Measurements from ENCODE around the gene SPEF2.
"Not testable (repeated sequence)": the region's sequence is repeated elsewhere in the genome, so short reads cannot be mapped to it uniquely, and the experiment has no call there.

Gene SPEF2

DNA sequence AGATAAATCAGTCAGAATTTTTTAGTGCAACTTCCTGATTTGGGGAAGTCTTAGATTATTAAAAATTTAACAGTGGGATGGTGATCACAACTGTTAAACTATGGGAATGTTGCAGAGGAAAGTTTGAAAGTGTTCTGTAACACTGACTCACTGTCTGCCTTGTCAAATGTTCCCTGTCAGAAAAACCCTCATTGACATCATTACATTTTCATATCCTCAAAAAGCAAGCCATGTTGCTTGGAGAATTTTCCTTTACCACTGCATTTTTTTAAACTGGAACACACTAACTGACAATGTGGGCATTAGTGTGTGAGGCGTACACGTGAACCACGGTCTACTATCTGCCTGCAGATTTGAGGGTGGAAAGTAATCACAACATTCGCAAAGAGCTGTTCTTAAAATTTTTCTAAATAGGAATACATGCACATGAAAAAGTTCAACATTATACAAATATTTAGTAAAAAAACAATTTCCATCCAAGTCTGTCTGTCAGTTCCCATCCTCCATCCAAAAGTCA, 210.5 kb downstream of the SPEF2 start:
- FAIRE-seq: no peak

DNA sequence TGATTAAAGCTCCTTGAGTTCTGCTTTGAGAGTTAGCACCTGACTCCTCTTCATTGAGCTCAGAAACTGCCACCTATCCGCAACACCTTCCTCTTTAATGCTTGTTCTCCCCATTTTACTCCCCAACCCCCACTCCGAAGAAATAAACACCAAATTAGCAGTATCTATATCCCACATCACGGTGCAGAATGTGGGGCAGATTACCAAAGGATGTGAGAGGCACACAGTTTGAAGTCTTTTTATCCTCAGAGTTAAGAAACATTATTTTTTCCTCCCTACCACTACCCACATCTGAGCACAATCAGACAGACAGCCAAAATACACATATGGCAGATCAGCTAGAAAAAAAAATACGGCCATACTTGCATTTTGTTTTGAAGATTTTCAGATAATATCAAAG, 212.9 kb downstream of the SPEF2 start:
- FAIRE-seq: peak; percentile 89

DNA sequence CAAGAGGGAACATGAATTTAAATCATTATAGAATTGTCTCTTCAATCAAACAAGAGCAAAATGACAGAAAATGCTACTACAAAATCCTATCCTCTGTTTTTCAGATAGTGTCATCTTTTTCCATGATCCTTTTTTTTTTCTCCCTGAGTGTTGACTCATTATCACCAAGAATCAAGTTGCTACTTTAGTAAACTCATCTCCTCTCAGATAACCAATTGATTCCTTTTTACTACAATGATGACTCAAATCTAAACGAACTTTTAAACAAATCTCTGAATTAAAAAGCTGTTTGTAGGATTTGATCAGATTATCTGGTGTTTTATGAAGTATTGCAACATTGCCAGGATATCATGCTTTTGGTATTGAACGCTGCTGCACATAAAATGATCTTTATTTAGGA, 215.1 kb downstream of the SPEF2 start:
- peak; percentile 64 for FAIRE-seq

DNA sequence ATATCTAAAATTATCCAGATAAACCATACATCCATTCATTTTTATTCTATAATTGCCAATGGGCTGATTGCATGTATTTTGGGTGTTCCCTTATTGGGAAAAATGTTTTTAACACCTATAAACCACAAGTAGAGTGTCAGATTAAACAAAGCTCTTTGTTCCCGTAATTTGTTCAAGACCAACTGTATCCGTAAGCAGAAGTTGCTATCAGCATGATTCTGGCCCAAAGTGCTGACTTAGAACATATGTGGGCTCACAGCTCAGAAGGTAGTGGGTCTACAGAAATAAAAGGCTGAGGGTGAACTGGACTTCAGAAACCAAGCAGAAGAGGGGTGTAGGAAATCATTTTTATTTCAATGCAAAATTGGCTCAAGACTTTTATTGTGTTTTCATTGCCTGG, 215.6 kb downstream of the SPEF2 start:
- FAIRE-seq: no peak

DNA sequence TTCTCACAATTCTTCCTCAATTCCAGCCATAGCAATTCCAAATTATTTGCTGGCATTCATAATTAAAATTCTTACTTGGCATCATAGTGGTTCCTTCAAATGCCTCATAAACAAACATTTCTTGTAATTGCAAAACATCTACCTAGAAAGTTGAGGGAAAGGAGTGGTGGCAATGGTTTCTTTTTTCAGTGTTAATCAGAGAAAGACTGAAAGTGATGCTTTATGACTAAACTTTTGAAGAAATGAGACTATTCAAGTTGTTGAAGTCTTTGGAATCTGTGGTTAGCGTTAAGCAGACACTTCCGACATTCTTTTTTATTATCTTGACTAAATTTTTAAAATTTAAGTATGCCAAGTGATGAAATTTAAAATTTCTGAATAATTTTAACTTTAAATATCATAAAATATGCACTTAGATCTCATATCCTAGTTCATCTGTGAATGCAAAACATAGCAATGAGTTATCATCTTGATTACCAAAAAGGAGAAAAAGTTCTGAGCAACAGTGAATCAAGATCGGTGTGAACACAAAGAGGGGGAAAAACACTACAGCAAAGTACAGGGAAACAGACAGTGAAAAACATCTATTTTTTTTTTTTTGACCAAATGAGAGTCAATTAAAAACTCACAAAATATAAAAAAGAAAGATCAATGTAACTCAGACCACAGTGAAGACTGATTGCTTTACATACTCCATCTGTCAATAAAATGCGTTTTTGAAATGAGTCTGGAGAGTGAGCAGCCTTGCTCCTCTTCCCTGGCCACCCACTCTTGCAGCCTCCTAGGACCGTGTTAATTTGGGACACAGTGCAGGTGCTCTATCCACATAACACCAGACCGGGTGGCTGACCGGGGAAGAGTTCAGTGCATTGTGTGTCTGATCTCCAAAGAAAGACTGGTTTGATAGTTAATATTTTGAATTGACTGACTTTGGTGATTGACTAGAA, 218.4 kb downstream of the SPEF2 start:
- FAIRE-seq: no peak

DNA sequence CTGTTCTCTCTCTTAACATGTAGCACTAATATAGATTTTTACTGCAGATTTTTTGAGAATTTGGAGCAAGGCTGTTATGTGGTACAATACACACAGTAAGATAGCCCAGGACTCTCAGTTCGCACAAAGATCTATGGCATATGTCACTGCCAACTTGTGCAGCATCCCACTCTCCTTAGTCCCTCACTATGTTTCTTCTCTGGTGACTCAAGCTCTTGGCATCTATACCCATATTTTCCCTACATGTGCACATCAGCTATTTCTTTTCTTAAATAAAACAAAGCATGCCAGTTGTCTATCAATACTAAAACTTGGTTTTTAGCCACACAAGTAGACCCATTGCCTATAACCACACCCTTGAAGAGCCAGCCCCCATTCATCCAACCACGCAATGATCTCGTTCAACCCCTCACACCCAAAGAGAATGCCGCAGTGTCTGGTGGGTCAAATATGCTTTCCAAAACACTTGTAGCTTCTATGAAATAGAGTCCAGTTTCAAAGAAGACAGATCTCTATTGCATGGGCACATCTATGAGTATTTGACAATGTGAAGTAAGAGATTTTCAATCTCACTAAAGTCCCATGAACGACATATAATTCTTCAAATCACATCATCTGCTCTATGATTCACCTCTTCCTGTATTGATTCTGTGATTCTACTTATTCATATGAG, 220.8 kb downstream of the SPEF2 start:
- FAIRE-seq: no peak

DNA sequence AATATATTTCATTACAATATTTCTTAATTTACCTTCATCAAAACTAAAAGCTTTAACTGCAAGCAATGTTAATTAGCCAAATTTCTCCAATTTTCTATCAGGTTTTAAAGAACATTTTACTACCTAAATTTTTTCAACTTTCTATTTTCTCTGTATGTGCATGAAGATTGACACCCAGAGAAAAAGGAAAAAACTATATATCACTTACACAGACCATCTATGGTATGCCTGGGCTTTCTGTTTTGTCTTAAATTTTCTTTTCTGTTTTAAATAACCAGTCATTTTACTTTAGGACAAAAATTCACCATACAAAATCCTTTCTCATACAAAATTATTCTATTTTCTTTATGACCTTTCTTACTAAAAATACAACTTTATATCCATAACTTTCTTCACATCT, 225.2 kb downstream of the SPEF2 start:
- no peak for FAIRE-seq

DNA sequence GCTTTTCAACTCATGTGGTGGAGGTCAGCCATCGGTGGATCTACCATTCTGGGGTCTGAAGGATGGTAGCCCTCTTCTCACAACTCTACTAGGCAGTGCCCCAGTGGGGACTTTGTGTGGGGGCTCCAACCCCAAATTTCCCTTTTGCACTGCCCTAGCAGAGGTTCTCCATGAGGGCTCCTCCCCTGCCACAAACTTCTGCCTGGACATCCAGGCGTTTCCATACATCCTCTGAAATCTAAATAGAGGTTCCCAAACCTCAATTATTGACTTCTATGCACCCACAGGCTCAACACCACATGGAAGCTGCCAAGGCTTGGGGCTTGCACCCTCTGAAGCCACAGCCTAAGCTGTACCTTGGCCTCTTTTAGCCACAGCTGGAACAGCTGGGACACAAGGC, 227.8 kb downstream of the SPEF2 start:
- not testable (repeated sequence) for FAIRE-seq

DNA sequence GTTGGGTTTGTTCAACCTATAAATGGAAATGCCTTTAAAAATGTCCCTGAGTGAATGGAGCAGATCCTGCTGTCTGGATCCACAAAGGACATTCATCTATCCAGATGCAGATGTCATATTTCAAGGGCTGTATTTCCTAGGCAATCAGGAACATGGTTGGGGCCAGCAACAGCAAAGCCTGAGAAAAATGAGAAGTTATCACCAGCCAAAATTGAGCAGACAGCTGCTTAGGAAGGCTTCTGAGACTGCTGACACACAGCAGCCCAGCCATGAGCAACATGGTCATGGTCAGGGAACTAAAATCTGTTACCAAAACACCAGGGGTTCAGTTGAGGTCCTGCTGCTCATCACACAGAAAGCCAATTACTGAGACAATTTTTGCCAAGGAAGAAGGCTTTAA, 229.8 kb downstream of the SPEF2 start:
- no peak for FAIRE-seq

DNA sequence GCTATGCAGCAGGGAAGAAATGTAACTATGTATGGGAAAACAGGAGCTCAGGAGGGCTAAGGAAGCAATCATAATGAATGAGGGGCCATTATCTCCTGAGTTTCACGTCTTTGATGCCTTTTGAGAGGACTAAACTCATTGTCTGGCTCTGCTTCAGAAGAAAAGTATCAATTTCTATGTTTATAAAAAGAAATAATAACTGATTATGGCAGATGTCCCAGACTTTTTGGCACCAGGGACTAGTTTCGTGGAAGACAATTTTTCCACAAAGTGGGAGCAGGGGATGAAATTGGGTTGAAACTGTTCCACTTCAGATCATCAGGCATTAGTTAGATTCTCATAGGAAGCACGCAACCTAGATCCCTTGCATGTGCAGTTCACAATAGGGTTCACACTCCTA, 230.3 kb downstream of the SPEF2 start:
- no peak for FAIRE-seq

DNA sequence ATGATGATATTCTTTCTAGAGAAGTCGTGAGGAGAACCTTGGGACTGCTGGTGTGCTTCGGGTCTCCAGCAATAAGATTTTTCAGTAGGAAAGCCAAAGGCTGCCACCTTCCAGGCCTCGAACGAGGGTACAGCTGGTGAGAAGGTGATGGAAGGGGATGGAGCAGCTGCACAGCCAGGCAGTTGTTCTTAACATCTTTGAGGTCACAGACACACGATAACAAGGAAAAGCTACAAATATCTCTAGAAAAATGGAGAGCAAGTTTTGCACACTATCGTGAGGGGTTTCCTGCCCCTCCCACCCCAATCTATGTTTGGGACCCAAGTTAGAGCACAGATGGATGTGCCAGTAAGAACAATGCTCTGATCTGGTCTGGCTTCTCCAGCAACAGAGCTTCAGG, 232.2 kb downstream of the SPEF2 start:
- no peak for FAIRE-seq

DNA sequence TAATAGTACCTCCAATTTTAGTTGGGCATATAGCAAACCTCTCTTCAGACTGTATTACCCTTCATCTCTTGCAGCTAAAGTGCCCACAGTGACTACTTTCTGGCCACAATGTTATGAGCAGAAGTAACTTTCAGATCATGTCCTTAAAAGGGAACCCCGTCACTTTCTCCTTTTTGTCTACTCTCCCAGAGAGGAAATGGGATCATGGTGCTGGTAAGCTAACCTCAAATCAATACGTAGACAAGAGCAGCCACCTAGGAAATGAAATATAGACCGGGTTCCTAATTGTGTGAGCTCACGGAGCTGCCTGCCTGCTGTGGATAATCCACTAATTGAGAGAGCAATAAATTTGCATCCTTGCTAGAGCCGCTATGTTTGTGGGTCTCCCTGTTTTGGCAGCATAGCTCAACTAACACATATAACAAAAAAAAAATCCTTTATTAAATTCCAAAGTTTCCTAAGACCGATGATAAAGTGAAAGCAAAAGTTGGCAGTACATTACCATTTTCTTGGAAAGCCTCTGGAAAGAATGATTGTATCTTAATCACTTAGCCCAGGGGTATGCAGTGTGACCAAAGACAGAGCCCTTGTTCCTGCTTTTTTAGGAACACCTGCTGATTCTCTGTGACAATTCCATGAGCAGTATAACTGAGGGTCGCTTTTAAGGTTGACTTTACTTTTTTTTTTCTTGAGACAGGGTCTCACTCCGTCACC, 233.5 kb downstream of the SPEF2 start:
- FAIRE-seq: no peak

DNA sequence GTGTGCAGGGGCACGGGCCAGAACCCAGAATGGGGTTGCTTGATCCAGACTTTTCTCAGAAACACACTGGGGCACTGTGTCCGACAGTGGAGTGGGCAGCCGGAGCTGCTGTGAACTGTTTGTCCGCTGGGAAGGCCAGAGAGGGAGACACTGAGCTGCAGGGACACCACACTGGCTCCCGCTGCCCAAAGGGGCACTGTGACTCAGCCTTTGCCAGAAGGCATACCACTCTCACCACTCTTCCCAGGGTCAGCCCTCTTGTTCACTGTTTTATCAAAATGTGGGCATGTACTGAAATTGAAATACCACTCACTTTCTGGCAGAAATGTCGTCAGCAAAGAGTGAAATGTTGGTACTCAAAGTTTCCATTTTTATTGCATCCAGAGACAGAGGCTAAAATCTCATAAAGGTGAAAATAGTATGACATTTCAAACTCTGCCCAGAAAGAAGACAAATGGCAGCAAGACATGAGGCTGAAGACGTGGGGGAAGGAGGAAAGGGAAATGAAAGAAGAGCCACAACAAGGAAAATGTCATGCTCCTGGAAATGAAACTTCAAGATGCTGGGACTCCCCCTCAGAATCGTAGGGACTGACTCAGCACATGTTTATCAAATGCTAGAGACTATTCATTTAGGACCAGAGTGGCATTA, 234.5 kb downstream of the SPEF2 start:
- no peak for FAIRE-seq

DNA sequence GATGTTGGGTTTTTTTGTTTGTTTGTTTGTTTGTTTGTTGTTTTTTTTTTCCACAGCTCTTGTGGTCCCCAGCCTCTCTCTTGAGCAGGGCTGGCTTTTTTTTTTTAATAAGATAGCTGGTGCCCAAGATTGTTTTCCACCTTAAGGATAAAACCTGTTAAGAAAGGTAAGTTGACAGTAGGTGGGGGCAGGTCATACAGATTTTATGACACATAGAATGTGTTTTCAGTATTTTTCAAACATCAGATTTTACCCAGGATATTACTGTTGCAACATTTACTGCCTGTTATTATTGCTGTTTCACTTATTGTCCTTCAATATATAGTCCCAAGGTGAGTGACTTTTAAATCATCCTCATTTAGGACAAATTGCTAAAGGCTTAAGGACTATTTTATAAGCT, 235.1 kb downstream of the SPEF2 start:
- FAIRE-seq: no peak

DNA sequence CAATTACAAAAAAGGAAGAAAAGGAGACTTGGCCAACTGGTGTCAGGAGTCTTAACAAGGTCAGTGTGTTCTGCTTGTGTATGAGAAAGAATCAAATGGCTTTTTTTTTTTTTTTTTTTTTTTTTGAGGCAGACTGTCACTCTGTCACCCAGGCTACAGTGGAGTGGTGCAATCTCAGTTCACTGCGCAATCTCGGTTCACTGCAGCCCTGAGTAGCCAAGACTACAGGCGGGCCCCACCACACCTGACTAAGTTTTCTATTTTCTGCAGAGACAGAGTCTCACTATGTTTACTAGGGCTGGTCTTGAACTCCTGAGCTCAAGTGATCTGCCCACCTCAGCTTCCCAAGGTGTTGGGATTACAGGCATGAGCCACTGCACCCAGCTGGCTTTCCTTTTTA, 236.0 kb downstream of the SPEF2 start:
- FAIRE-seq: no peak

DNA sequence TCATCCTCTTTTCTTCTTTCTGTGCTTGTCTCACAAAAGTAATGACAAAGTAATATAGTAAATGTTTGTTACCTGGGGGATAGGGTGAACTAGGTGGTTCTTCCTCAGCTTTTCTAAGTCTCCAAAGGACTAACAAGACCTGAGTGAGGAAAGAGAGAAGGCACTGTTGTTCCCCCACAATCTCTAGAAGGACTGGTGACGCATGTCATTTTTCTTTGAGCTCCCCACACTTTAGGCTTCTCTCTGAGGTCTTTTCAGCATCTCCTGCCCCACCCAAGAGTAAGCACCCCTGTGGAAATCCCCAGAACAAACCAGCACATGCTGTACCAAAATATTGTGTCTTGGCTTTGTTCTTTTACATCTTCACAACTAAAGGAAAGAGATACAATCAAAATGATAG, 236.6 kb downstream of the SPEF2 start:
- no peak for FAIRE-seq

DNA sequence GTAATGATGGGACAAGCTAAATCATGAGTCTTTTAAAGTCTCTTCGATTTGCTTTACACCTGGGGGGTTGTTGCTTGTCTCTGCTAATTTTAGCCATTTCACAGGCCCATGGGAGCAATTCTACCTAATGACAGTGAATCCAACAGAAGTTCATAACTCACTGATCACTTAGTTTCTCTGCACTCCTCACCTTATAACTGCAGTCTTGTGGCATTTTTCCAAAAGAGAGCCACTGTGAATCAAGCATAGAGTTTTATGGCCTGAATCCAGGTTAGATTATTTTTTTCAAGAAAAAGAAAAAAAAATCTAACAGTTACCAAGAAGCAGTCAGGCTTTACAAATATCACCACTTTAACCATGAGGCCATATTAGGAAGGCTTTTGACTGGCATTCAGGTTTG, 237.5 kb downstream of the SPEF2 start:
- no peak for FAIRE-seq

DNA sequence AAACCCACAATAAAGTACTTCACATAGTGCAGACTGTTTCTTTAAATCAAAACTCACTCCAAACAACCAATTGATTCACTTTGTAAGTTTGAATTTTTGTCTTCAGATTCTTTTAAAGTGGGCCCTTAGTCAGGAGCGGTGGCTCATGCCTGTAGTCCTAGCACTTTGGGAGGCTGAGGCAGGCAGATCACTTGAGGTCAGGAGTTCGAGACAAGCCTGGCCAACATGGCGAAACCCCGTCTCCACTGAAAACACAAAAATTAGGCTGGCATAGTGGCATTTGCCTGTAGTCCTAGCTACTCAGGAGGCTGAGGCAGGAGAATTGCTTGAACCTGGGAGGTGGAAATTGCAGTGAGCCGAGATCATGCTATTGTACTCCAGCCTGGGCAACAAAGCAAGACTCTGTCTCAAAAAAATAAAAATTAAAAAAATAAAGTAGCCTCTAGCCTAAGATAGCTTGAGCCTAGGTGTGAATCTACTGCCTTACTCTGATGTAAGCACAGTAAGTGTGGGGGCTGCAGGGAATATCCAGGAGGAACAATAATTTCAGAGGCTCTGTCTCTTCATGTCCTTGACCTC, 238.6 kb downstream of the SPEF2 start:
- FAIRE-seq: not testable (repeated sequence)

DNA sequence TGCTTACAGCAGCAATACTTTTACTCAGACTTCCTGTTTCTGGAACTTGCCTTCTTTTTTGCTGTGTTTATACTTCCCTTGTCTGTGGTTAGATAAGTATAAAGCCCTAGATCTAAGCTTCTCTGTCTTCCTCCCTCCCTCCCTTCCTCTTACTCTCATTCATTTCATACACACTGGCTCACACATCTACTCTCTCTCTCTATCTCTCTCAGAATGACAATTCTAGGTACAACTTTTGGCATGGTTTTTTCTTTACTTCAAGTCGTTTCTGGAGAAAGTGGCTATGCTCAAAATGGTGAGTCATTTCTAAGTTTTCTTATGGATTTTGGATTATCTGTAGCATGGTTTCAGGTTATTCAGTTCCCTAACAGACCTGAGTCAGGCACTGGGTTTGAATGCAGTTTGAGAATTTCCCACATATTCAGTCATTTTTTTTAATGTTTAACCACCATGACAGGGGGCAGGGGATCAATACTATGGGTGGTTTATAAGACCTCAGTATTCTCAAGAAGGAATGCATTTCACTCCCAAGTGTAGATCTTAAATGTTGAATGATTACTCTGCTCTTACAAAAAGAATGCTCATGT, 239.2 kb downstream of the SPEF2 start, which contains the start of gene IL7R:
TSS of gene IL7R (plus strand) at position 127 of the 587 bp plus-strand sequence. CDS start at position 214, 87 bp downstream.
- no peak for FAIRE-seq

DNA sequence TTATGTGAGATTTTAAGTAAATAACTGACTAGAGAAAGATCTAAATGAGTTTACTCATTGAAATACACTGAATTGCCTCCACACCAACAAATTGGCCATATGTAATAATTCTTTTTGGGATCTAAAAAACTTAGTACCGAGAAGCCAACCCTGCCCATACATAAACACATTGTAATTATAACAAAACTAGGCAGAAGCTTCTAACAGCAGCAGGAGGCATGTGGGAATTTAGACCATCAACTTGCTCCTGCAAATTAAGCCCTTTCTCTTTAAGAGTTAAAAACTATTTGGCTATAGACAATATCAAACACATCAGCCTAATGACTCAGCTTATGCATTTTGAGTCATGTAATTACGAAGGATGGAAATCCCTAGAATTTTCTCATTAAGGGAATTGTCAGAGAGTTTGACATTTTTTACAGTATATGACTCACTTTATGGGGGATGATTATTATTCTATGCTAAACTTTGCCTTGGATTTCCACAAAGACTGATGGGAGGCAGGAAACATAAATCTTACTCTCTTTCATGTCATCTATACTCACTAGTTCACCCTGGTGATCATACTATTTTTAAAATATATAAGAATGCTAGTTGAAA, 240.0 kb downstream of the SPEF2 start:
- FAIRE-seq: no peak

DNA sequence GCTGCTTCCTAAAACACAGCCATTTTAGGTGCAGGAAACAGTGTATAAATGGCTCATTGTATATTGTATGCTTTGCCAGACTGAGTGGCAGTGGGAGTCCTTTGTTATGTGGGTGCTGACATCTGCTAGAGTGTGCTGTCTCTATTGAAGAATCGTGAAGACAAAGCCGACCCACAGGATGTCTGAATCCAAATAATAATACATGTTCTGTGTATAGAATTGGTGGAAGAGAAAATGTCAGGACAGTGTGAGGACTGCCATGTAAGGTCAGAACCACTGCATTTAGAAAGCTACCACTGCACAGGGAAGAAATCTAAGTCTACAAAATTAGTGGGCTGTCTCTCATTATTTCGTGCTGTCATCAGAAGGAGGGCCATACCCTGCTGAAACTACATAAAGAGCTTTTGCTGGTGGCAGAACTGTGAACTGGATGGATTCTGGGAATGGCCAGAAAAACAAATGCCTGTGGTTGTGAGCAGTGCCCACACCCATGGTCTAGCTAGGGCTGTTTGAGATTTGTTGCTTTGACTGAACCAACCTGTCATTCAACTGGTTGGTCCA, 241.5 kb downstream of the SPEF2 start:
- no peak for FAIRE-seq

Measured in endometrium (tissue), 2 donors.